NCI-H2196 (cell line): ENCODE results near the gene PLXDC2.
"Not testable (repeated sequence)": the region's sequence is repeated elsewhere in the genome, so short reads cannot be mapped to it uniquely, and the experiment has no call there.

ENCODE experiments used
- DNase-seq: peaks from one replicate; lab custom pipeline; 2025; ENCODE audit not compliant: unreplicated experiment; lab: John Stamatoyannopoulos, UW

The PLXDC2 gene

DNA sequence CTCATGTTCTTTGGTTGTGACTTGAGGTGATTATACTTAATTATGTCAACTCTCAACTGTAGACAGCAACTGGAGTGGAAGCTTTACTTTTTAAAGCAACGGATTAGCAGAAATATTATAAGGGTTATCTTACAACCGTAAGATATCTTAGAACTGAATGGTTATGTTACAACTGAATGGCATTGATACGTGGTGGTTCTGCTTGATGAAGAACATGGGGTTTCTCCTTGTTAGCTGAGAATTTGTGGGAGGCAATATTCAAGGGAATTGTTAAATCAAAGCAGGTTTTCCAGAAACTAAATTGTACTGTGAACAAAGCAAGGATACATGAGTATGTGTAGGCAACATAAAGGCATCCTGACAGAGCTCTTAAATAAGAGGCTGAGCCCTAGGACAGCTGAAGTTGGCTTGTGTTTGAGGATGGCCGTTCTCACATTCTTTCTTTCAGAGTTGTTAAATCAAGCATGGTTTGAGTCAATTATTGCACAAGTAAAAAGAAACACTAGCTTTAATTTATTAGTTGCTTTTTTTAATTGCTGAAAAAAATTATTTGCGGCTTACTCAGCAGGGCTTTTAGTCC is 350.0 kb downstream of the PLXDC2 start:
- DNase-seq = no peak

DNA sequence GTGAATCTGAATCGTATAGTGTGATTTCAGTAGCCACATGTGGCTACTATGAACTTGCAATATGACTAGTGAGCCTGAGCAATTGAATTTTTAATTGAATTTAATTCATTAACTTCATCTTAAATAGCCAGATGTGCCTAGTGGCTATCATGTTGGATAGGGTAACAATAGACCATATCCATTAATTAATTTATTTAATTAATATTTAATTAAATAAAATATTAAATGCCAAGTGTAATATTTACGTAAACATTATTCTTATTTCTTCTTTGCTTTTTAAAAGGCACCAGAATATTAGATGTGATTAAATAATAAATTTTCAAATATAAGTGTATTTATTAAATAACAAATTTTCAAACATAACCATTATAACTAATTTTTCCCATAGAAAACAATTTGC is 354.4 kb downstream of the PLXDC2 start:
- no peak for DNase-seq

DNA sequence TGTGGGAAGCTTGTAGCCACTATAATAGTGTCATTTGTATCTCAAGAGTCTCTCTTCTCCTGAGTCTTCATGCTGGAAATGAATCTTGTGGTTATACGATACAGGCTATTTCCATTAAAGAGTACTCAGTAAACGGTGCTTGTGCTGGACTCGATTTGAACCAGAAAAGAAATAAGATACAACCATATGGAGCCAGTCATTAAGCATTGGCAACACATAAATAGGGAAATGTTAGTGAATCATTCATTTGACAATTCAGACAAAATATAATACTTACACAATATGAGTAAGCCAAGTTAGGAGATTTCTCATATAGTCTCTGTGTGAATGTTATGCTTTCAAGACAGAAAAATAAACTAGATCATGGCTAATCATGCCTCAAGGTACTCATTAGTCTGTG is 356.8 kb downstream of the PLXDC2 start:
- no peak for DNase-seq

DNA sequence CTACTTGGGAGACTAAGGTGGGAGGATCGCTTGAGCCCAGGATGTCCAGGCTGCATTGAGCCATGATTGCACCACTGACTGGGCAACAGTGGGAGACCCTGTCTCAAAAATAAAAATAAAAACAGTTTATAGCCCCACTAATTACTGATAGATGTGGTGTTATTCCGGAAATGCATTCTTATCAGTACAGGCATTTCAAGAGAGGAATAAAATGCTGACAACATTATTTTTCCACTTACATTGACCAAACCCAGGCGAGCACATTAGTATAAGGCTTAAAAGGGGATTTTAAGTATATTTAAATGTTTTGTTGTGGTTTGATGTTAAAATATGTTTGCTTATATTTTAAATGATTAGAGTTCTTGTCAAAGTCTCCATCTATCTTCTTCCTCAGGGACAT is 359.5 kb downstream of the PLXDC2 start:
- DNase-seq = no peak

DNA sequence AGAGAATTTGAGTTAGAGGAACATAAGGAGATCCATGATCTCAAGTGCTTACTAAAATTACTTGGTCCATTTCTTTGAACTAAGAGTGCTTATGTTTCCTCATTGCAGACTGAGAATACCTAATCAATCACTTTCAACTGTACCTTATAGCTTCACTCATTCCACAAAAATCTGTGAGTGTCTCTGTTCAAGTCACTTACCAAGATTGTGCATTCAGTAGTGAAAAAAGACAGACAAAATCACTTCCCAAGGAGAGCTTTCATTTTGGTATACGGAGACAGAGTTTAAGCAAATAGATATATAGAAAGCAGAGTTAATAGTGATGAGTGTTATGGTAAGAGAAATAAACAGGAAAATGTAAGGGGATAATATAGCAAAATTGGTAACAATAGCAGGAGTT is 364.5 kb downstream of the PLXDC2 start:
- no peak for DNase-seq

DNA sequence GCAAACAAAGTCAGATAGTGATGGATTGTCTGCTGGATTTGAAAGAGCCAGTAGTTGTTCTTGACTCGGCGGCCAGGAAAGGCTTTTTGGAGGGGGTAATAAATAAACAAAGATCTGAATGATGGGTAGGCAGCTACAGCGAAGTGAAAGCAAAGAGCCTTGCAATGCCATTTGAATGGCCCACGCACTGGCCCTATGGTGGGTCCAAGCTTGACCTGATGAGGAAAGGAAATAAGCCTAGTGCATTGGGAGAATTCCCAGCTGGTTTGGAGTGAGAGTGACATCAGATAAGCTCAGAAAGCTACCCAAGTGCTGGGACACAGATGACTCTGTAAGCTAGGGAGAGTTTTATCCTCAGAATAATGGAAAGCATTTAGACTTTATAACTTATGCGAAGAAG is 365.2 kb downstream of the PLXDC2 start:
- no peak for DNase-seq

DNA sequence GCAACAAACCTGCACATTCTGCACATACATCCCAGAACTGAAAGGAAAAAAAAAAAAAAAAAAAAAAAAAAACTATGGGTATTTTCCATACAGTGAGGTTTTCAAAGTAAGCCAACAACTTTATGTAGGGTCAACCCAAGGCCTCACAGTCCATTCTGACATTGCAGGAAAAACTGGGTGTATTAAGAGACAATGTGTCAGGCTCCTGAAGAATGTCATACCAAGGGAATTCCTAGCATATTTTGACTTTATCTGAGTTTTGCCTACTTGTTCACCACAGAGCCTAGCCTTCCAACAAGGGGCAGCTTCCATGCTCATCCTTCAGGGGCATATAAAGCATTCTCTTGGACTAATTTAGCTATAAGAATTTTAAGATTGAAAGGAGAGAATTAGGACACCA is 368.9 kb downstream of the PLXDC2 start:
- DNase-seq = no peak

DNA sequence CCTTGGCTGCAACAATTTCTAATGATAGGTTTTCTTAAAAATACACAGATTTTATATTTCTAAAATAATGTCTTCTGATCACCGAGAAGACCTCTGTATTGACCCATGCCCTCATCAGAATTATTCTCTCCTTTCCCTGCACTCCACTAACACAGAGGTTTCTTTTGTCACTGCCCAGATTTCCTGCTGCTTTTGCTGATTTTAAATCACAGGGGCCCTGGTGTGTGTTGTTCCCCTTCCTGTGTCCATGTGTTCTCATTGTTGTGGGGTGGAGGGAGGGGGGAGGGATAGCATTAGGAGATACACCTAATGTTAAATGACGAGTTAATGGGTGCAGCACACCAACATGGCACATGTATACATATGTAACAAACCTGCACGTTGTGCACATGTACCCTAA is 375.2 kb downstream of the PLXDC2 start:
- DNase-seq = not testable (repeated sequence)

DNA sequence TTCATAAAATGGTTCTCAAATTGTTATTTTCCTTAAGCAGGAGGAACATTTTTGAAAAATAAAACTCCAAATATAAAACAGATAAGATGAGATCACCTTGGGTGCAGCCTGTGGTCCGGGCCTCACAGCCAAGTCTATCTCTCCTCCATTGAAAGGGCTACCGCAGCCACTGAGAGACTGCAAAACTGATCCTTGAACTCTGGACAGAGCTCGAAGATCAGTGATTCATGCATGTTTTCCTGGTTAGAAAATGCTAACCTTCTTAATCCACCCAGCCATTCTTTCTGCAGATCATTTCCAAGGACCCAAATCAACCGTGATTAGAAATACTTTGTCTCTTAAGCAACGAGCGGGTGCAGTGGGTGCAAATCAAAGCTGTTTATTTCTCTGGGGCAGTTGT is 378.8 kb downstream of the PLXDC2 start:
- DNase-seq = no peak

DNA sequence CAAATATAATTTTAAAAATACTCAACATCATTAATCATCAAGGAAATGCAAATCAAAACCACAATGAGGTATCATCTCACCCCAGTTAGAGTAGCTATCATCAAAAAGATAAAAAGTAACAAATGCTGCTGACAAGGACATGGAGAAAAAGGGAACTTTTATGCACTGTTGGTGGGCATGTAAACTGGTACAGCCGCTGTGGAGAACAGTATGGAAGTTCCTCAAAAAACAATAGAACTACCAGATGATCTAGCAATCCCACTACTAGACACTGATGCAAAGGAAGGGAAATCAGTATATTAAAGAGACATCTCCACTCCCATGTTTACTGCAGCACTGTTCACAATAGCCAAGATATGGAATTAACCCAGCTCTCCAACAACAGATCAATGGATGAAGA is 384.5 kb downstream of the PLXDC2 start:
- DNase-seq = no peak

DNA sequence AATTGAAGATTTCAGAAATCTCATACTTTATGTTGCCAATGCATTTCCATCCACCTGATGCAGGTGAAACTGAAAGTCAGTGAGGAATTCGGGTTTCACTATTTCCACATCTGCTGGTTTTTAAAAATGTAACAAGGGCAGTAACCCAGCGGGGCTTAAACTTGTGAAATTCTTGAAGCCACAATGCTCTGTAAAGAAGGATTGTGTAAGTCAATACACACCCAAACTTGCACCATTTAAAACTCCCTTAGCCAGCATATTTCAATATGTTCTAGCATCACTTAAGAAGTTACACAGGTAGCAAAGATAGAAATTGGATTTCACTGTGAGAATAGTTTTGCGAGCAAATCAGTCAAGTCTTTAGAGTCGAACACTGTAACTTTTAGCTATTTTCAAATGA is 386.1 kb downstream of the PLXDC2 start:
- DNase-seq = no peak

DNA sequence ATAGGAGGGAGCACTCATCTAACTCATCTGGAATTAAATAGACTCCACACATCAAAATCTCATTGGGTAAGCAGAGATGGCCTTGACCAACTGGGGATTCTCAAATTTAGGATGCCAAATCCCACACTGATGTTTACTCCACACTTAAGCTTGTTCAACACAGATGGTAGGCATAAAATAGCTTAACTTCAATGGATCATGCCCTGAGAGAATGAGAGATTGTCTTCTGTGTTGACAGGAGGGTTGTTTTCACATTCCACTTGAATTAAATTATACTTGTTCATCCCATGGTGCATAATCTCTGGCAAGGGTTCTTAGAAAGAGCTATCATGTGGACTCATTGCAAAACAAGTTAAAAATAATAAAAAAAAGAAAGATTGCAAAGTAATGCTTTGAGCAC is 391.4 kb downstream of the PLXDC2 start:
- no peak for DNase-seq

DNA sequence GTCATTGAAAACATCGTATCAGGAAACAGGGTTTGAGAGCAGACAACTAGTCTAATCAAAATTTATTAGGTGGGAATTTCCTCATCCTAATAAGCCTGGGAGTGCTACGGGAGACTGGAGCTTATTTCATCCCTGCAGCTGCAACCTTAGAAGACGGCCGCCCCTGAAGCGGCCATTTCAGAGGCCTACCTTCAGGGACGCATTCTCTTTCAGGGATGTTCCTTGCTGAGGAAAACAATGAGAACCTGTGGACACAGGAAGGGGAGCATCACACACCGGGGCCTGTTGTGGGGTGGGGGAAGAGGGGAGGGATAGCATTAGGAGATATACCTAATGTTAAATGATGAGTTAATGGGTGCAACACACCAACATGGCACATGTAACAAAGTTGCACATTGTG is 392.9 kb downstream of the PLXDC2 start:
- DNase-seq = not testable (repeated sequence)

DNA sequence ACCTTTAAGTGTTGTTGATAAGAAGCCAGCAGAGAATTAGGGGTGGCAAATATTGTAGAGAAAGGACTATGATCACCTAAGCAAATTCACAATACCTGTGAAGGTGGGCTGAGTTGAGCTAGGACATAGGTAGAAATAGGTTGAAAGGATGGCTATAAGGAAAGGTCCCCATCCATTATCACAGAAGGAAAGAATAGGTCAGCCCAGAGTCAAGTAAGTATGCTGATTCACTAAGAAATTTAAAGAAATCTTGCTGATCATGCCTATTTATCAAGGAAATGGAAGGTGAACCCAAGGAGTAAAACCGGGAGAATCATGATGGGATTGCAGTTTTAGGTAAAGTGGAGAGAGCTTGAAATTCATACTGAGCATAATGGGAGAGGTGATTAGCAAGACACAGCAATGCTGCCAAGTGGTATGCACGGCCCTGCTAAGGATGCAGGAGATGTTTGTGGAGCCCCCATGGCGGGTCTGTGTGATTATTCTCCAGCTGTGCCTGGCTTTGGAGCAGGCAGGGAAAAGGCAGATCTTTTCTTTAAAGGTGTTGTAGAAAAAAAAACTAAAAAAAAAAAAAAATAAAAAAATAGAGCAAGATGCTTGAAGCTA is 399.4 kb downstream of the PLXDC2 start:
- no peak for DNase-seq

DNA sequence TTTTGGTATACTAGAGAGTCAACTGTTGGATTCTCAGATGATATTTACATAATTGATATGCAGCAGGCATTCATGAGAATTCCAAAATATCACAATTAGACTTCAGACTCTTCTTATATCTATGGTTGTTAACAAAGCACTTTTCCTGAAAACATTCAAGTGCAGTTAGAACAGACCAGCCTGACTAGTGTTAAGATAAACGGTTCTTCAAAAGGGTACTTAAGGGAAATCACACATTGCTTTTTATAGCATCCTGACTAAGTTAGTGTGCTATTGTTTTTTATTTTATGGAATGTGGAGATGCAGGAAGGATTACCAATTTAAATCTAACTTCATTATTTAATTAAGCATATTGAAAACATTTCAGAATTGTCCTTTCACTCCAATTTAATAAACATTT is 405.1 kb downstream of the PLXDC2 start:
- no peak for DNase-seq

DNA sequence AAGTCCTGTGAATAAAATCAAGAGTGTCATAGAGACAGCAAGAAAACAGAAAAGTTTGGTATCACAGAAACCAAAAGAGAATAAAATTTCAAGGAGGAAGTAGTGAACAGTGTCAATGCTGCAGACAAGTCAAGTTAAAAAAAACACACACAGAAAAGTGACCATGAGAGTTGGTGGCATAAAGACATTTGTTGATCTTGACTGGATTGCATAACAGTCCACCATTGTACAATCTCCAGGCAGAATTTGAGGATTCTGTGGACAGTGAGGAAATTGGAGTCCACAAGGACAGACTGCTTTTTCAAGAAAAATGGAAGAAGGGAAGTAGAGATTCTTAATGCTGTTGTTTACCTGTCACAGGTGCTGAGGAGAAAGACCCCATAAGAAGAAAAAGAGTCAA is 412.5 kb downstream of the PLXDC2 start:
- DNase-seq = no peak

DNA sequence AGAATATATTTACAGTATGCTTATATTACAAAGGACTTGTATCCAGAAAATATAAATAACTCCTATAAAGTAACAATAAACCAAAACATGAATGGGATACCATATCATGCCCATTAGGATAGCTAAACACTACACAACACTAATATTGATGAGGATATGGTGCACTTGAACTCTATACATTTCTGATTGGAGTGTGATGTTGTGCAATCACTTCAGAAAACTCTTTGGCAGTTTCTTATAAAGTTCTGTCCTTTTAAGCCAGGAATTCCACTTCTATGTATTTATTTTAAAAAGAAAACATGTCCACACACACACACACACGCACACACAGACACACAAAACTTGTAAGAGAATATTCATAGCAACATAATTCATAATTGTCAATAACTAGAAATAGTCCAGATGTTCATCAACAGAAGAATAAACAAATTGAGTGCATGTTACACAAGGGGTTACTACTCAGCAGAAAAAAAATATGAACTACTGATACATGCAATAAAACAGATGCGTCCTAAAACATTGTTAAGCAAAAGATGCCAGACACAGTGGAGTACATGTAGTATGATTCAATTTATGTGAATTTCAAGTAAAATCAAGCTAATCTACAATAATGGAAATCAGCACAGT is 416.0 kb downstream of the PLXDC2 start:
- DNase-seq = no peak

DNA sequence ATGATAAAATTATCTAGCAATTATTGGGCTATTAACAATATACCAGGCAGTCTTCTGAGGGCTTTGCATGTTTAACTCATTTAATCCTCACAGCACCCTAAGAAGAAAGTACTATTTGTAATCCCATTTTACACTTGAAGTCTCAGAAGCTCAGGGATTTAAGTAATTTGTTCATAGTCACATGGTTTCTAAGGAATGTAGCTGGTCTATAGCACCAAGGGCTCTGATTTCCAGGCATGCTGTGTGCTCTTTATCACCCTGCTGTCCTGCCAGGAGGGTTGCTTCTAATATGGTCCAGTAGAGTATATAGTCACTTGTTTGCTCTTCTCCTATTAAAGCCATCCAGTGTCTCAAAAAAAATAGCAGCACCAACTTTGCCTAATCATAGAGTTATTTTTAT is 417.2 kb downstream of the PLXDC2 start:
- DNase-seq = no peak

DNA sequence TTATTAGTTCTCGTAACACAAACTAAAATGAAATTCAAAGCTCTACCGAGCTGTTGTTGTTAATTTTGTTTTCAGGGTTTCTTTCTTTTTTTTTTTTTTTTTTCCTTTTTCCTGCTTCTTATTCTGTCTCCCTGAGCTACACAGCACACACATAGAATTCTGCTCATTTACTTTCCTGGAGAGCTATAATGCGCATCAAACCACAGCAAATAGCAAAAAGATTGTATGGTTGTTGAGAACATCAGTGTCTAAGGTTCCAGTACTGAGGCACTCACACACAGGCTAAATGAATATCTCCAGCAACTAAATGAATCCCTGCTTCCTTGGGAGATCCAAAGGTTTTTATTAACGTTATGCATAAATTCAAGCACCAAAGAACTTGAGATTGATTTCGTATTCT is 418.3 kb downstream of the PLXDC2 start:
- DNase-seq = no peak

DNA sequence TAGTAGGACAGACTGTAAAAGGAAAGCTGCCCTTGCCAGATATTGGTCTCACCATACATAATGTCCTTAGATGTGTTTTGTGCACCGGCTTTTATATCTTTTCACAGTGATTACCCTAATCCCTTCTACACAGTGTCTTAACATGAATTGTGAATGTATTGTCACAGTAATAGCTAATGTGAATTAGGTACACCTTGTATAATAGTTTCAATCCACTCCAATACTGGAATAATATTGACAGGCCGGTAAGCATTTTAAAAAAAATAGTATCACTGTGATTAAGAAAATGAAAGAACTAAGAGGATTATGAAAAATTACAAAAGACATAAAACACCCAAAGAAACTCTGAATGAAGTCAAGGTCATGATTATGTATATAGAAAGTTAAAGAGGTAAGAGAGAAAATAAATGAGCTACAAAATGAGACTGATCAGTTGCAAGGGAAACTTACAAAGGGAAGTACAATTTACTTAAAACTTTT is 420.9 kb downstream of the PLXDC2 start:
- DNase-seq = no peak

DNA sequence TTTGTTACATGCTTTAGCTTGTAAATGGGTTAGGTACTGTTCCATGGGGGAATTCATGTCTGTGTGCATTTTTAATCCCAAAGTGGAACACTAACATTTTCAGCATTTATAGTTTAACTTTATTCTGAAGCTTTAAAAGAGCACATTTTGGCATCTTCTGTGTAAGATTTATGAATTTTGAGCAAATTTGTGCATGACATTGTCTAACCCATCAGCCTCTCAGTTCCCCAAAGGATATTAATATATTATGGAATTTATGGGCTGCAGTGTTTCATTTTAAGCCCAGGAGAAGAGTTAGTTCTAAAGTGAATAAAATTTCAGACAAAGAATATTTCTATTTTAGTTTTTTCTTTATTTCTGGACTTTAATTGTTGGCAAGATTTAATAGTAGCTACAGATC is 421.4 kb downstream of the PLXDC2 start:
- no peak for DNase-seq

DNA sequence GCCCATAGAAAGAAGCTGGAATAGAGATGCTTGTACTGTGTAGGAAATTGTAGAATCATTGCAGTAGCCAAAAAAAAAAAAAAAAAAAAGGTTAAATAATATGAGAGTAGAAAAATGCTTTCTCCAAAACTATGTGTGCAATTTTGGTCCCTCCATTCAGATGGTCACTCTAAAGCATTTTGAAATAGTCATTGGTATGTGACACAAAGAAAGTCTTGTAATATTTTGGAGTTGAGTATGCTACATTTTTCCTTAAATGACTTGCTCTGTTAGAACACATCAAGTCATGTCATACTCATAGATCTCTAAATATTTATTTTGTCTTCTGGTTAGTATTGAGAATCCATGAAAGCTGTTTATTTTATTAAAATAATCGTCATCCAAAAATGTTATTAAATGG is 424.4 kb downstream of the PLXDC2 start:
- DNase-seq = no peak

DNA sequence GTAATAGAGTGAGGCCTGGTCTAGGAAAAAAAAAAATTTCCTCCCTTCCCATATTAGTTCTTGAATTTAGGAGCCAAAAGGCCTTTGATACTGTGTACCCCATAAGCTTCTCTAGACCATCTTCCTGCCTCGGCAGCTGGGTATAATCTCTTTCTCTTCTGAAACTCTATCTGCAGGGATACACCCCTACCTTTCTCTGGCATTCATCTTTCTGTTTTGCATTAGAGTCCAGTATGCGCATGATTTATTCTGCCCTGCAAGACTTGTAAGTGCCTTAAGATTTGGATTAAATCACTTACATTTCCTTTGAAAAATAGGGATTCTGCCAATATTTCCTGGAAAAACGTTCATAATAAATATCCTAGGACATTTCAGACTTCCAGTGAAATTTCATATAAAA is 431.2 kb downstream of the PLXDC2 start:
- DNase-seq = no peak
